GM19463 (cell line): ENCODE results near the gene CCL27.
"Not testable (repeated sequence)": the region's sequence is repeated elsewhere in the genome, so short reads cannot be mapped to it uniquely, and the experiment has no call there.

ENCODE experiments used
- ATAC-seq: cut with Tn5 transposase; IDR thresholded peaks from one replicate; pipeline ENCODE4 v1.9.1; 2021; ENCODE audit warnings: mild to moderate bottlenecking, moderate library complexity; ENCODE audit not compliant: unreplicated experiment

Gene CCL27

DNA sequence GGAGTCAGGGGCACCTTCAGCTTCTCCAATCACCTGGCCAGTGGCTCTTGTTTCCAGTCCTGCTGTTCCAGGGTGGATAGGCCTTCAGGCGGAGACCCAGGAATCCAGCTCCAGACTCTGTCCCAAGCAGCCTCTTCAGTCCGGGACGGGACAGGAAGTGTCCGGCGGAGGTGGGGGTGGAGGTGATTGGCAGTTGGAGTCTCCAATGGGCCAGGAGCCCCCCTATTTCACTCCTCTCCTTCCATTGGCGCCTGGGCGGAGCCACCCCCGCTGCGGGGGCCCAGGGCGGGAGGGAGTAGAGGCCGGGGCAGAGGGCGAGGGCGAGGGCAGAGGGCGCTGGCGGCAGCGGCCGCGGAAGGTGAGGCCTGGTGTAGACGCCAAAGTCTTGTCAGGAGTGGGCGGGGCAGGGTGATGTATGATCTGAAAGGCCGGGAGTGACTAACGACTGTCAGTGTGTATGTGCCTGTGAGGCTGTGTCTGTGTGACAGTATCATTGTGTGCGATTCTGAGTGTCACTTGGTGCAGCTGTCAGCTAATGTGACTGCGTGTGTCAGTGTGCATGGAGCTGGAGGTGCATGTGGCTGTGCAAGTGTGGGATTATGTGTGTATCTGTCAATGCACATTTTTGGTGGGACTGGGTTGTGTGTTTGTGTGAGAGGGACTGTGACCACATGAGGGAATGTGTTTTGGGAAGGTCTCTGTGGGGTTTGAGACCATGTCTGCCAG lies 10.4 kb downstream of the CCL27 start, which contains the start of gene IL11RA:
TSS of gene IL11RA (plus strand) at position 310 of the 726 bp plus-strand sequence. CDS start 3,033 bp downstream, outside the sequence.
- ATAC-seq: no peak

- no peak for ATAC-seq
Measured at GRCh38 chr9:34651321-34651720, 11.1 kb downstream of the CCL27 start.

GRCh38 chr9:34650816-34651215 lies 11.6 kb downstream of the CCL27 start:
- ATAC-seq: no peak

DNA sequence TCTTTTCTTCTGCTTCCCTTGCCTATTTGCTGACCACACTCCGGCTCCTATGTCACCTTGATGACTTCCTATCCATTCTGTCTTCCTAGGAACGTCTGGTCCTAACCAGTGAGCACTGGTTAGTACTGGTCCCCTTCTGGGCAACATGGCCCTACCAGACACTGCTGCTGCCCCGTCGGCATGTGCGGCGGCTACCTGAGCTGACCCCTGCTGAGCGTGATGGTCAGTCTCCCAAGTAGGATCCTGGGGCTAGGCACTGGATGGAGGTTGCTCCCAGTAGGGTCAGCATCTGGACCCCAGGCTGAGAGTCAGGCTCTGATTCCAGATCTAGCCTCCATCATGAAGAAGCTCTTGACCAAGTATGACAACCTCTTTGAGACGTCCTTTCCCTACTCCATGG lies 13.8 kb downstream of the CCL27 start:
- ATAC-seq: no peak

- ATAC-seq: no peak
Measured at GRCh38 chr9:34647651-34648050, 14.8 kb downstream of the CCL27 start.

GRCh38 chr9:34647084-34647403 lies 15.4 kb downstream of the CCL27 start:
- ATAC-seq: no peak

DNA sequence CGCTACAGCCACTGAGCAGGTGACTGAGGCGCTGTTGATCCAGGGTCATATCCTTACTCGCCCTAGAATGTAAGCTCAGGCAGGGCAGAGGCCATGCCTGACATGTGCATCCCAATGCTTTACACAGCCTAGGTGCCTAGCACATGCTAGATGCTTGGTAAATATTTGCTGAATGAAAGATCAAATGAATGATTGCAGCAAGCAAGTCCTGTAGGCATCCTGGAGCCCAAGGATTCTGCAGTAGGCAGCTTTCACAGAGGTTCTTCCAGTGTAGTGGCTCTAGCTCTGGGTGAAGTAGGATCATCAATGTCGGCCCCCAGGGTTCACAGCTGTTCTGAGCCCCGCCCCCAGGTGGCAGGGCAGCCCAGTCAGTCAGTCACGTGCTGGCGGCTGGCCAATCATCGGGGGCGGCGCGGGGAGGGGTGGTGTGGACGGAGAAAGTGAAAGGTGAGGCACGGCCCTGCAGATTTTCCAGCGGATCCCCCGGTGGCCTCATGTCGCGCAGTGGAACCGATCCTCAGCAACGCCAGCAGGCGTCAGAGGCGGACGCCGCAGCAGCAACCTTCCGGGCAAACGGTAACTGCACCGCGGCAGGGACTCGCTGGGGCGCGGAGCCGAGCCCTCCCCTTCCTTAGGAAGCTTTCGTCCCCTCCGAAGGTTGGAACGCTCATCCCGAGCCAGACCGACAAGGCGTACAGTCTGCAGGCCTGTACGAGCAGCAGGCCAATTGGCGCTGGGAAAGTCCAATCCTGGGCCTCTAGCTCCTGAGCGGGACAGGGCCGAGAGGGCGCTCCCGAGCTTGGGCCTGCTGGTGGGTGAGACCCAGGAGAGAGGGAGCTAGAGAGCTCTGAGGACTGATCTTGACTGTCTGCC lies 16.0 kb downstream of the CCL27 start, which contains the start of gene GALT:
TSS of gene GALT (plus strand) at position 465 of the 873 bp plus-strand sequence. CDS start at position 495, 30 bp downstream.
- peak; percentile 93 for ATAC-seq

GRCh38 chr9:34644766-34645314 lies 17.6 kb downstream of the CCL27 start:
- ATAC-seq: no peak

DNA sequence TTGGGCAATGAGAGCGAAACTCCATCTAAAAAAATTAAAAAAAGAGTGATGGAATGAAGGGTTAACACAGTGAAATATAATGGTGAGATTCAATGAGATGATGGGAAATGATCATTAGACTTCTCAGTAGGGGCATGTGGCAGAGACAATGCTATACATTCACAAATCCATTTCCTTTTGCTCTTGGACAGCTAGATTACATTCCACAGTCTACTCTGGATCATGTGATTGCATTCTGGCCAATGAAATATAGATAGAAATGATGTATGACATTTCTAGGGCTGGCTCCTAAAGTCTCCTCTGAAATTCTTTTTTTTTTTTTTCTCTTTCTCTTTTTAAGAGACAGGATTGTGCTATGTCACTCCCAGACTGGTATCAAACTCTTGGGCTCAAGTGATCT lies 19.8 kb downstream of the CCL27 start:
- ATAC-seq: no peak

DNA sequence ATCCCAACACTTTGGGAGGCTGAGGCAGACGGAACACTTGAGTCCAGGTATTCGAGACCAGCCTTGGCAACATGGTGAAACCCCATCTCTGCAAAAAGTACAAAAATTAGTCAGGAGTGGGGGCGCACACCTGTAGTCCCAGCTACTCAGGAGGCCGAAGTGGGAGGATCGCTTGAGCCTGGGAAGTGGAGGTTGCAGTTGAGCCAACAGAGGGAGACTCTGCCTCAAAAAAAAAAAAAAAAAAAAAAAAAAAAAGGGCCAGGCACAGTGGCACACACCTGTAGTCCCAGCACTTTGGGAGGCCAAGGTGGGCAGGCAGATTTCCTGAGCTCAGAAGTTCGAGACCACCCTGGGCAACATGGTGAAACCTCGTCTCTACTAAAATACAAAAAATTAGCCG lies 23.1 kb downstream of the CCL27 start:
- not testable (repeated sequence) for ATAC-seq

DNA sequence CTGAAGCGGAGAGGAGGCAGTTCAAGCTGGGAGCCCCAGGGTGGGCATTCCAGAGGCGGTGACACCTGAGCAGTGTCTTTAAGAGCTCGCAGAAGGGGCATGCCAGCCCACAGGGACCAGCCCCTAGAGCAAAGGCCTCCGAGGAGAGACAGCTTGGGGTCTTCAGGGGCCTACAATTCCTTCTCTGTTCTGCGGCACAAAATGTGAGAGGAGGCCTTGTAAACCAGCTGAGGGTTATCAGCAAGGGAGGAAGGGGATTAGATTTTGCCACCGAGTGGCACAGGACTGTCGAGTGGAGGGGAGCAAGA lies 24.4 kb downstream of the CCL27 start:
- ATAC-seq: no peak

- ATAC-seq: peak; percentile 86
Measured at GRCh38 chr9:34637356-34638137, 24.9 kb downstream of the CCL27 start, which contains the start of gene SIGMAR1. Gene SIGMAR1 (minus strand): TSS chr9:34637787. CDS start chr9:34637697, 90 bp downstream.

DNA sequence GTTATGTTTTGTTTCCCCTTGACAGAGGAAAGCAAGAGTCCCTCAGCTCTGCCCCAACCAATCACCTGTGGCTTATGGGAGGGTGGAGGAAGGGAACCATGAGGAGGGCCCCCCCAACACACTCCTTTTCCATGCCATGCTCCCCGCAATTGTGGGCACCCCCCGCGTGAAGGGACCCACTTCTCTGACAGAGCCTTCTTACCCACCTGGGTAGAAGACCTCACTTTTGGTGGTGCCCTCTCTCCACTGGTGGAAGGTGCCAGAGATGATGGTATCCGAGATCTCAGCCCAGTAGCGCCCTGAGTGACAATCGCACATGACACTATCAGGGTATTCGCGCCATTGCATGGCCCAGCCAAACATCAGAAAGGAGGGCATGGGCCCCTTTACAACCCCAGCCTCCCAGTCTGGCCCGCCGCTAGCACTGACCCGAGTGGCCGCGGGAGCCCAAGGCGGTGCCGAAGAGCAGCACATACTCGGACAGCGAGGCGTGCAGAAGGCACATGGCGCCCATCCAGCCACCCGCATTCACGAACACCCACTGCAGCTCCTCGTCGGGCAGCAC lies 25.6 kb downstream of the CCL27 start:
- no peak for ATAC-seq

DNA sequence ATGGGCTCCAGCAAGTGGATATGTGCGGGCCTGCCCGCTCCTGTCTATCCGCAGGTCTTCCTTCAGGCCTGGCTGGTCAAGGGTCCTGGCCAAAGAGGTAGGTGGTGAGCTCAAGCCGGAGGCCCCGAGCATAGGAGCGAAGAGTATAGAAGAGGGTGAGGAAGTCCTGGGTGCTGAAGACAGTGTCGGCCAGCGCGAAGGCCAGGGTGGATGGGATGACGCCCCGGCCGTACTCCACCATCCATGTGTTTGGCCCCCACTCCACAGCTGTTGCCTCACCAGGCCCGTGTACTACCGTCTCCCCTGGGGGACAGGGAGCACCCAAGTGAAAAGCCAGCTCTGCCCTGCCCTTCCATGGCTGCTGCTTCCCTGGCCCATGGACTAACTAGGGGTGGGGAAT lies 26.9 kb downstream of the CCL27 start:
- no peak for ATAC-seq

GRCh38 chr9:34634551-34635248 lies 27.8 kb downstream of the CCL27 start:
- no peak for ATAC-seq

GRCh38 chr9:34633851-34634550 lies 28.5 kb downstream of the CCL27 start:
- peak; percentile 28 for ATAC-seq

GRCh38 chr9:34633166-34633565 lies 29.3 kb downstream of the CCL27 start:
- no peak for ATAC-seq

DNA sequence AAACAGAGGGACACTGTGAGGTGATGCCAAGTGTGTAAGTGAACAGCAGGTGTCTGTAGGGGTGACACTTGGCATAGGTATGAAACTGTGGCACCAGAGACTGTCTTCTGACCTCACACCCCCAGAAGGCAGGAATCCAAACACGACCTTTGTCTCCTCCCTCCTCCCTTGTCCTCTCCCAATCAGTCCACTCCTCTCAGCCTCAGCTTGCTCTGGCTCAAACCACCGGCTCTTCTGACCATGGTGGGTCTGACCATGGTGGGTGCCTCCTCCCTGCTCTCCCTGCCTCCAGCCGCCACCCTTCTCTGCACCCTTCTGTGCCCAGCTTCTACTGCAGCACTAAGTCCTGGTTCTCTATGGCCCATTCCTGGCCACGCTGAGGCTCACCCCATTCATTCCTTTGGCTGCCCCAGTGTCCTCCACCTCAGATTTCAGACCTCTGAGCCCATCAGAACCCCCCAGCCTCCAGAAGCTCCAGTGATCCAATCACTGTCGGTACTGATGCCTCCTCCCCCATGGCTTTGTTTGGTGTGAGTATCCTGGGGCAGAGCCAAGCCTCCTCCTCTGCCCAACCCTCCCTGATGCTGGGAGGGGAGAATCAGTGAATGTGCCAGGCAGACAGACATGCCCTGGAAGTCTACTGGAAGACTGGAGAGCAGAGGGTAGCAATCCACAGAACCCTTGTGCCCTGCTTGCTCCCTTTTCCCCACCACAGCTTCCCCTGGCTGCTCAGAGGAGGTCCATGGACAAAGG lies 31.9 kb downstream of the CCL27 start:
- no peak for ATAC-seq

DNA sequence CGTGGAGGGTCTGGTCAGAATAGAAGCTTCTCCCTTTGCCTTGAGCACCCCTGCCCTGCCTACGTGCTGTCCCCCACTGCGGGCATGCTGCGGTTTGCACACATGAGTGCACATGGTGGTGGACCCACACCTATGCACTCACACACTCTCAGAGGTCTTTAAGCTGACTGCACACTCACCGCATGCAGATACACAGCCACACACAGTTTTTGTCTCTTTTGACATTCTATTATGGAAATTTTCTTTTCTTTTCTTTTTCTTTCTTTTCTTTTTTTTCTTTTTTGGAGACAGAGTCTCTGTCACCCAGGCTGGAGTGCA lies 33.0 kb downstream of the CCL27 start:
- no peak for ATAC-seq
